GM19099 (cell line): ENCODE measurements around the gene RAP1GAP.

ENCODE experiments used
- POLR2A ChIP-seq: IDR thresholded peaks from 3 replicates; pipeline ENCODE4 v1.6.1; 2011; ENCODE audit warnings: low read depth; ENCODE audit not compliant: insufficient read length; ENCODE audit errors: extremely low read depth

Gene RAP1GAP

DNA sequence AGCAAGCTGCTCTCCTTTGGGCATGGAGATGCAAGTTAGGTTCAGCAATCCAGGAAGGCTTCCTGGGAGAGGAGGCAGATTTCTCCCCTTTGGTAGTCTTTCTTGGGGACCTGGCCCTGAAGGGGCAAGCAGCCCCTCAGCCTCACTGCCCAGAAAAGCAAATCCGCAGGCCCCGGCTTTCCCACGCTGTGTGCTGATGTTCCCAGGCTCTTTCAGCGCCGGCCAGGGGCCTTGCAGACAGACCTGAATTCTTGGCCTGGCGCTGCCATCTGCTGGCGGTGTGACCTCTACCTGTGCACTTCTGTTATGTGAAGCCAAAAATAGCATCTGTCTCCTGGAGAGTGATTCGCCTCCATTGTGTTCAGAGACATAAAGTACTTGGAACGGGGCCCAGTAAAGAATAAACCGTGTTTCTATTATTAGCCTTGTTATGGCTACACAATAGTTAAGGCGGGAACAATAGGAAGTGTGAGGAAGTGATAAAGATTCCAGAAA lies 95.1 kb downstream of the RAP1GAP start:
- TF ChIP-seq POLR2A = no peak

DNA sequence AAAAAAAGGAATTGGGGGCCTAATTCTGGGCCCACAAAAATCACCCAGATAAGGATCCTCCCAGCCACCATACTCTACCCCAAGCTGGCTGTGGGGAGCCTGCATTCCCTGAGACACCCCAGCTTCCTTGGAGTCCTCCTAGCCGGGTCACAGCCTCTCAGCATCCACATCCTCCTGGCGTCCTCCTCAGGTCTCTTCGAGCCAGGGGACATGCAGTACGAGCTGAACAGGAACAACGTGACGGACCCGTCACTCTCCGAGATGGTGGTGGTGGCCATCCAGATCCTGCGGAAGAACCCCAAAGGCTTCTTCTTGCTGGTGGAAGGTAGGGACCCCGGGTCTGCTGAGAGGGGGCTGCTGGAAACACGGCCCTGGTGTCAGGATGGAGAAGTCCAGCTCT lies 95.7 kb downstream of the RAP1GAP start:
- no peak for TF ChIP-seq POLR2A

DNA sequence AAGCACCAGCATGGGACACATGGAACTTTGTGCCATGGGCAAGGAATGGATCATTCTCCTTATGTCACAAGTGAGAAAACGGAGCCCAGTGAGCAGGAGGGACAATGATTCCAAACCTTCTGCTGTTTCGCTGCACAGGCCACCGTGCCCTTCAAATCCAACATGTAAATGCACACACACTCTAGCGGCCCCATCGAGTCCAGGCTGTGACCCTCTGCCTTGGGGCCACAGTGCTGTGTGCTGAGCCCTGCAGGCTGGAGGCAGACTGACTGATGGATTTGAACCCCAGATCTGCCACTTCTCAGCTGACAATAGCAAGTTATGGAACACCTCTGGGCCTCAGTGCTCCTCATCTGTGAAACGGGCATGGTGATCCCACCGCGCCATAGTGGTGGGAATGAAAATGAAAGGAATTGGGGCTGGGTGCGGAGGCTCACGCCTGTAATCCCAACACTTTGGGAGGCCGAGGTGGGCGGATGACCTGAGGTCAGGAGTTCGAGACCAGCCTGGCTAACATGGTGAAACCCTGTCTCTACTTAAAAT lies 96.4 kb downstream of the RAP1GAP start:
- TF ChIP-seq POLR2A = no peak

DNA sequence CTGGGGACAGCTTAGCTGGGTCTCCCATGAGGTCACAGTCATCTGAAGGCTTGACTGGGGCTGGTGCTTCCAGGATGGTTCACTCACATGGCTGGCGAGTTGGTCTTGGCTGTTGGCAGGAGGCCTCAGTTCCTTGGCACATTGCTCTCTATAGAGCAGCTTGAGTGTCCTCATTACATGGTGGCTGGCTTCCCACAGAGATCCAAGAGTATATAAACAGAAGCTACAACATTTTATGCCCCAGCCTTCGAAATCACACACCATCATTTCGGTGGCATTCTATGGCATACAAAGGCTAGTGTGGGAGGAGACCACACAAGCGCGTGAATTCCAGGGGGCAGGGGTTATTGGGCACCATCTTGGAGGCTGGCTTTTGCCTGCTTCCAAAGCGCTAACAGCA lies 96.9 kb downstream of the RAP1GAP start:
- no peak for TF ChIP-seq POLR2A

DNA sequence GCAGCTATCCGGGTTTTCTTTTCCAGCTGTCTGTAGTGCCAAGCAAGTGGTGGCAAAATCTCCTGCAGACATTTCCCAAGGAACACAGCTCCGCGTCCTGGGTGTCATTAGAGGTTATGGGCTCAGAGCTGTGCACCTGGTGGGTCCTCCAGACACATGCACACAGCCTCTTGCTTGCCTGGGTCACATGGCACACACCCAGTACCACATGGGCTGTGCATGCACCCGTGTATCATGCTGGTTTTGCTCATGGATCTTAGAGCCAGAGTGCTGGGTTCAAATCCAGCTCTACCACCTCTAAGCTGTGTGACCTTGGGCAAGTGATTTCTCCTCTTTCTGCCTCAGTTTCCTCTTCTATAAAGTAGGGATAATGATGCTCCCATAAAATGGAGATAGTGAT lies 98.3 kb downstream of the RAP1GAP start:
- TF ChIP-seq POLR2A = no peak

DNA sequence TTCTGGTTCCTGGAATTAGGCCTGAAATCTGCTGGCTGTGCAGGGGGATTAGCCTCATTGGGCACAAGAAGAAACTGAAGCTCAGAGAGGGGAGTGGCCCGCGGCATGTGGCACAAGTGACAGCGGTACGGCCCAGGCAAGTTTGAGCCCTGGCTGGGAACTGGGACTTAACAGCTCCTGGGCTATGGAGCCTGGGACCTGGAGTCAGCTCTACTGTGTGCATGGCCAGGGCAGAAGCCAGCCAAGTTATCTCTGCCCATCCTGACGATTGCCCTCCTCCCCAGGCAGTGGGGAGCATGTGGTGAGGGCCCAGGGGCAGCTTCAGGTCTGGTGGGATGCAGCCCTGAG lies 98.7 kb downstream of the RAP1GAP start:
- TF ChIP-seq POLR2A = no peak

DNA sequence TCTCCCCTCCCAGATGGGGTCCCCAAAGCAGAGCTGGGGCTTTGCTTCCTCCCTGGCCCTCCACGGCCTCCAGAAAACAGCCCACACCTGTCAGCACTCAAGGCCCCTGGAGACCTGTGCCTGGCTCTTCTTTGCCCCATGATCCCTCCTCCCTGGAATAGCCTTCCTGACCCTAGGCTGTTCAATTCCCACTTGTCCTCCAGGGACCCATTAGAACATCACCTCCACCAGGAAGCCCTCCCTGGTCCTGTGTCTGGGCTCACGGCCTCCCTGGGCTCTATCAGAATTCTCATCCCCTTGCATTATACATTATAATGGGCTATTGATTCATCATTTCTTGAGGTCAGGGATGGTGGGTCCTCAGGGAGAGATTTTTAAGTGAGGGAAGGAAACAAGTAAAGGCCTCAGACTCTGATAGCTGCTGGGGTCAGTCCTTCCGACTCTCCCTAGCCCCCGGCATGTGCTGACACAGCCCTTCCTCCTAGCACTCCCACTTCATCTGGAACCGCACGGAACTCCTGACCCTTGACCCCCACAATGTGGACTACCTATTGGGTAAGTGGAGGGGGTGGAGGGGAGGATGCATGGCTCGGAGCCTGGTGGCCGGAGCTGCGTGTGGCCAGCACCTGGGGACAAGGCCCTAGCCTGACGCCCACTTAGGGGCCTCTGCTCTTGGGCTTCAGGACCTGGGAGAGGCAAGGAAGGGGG lies 99.2 kb downstream of the RAP1GAP start:
- no peak for TF ChIP-seq POLR2A

DNA sequence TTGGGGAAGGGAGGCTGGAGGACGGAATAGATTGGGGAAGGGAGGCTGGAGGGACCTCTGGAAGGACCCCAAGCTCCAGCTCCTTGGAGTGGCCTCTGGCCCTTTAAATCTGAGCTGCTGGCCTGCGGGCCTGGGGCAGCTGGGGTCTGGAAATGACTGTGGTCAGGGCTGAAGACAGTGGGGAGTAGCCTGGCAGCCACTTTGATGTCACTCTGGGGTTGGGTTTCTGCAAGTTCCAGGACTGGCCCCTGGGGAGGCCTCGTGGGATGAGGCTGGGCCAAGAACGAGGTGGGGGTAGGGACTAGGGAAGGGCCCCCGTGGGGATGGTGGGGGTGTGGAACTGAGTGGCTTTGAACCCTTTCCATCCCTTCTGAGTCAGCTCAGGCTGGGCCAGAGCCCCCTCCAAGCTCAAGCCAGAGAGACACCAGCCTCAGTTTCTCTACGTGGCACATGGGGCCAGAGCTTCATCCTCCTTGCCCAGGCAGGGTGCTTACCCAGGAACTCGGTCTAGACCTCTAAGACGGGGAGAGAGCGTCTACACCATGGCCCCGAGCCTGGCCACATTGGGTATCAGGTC lies 100.3 kb downstream of the RAP1GAP start:
- TF ChIP-seq POLR2A = no peak

DNA sequence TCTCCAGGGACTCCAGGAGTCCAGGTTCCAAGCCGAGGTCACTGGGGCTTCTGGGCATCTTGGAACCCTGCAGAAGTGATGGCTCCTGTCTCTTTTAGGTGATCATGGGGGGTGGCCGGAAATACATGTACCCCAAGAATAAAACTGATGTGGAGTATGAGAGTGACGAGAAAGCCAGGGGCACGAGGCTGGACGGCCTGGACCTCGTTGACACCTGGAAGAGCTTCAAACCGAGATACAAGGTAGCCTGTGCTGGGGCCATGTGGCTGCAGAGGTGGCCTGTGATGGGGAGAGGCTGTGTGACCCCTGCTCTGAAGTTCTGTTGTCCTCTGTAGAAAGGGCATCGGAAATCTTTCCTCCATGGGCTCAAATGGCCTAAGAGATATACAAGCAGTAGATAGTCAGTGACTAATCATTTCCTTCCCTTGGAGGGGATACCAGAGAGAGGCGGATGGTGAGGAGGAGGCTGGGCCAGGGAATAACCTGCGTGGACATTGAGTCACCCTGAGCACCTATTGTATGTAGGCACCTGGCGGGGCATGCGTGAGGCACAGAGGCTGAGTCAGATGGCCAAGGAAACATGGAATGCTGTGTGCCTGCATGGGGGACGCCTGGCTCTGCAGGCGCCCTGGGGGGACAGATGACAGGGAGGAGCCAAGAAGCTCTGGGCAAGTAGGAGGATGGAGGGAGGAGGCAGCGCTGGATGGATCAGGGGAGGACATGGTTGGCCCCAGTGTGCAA lies 101.0 kb downstream of the RAP1GAP start:
- TF ChIP-seq POLR2A = no peak

DNA sequence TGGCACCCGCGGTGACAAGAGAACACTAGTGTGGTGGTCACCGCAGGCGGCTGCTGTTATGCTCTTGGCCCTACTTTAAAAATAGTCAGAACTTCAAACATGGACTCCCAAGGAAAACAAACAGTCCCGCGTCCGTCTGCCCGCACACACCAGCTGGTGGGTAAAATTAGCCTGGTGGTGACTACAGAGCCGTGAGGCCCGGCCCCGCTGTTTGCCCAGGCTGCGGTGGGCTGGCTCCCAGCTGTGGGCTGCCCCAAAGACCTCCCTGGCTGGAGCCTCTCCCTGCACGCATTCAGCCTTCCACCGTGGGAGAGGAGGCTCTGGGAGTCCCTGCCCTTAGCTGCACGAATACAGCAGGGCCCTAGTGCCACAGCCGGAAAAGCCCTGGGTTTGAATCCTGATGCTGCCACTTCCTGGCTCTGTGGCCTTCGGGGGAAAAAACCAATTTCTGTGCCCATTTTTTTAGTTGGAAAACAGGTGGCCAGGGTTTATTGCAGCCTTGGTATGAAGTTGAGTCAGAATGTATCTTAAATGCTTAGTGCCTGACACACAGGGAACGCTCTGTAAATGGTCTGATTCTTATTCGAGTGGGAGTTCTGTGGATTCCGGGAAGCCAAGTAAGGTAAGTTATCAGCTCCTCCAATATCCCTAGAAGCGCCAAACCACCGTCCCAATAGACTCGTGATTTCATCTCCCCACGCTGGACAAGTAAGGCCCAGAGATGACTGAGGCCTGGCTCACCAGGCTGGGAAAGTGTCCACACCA lies 101.7 kb downstream of the RAP1GAP start:
- TF ChIP-seq POLR2A = no peak

DNA sequence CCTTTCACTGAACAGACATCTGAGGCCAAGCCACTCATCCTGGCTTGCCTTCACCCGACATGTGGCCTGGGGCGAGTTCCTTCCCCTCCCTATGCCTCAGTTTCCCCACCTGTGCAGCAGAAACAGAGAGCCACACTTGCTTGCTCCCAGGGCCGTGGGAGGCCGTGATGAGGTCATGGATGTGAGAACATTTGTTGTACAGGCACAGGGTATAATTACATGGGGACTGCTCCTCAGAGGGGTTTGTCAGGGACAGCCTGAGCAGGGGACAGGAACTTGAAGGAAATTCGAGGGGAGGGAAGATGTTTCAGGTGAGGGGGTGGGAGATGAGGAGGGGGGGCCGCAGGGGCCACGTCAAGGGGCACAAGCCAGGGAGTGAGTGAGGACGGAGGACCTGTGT lies 103.9 kb downstream of the RAP1GAP start:
- TF ChIP-seq POLR2A = no peak

DNA sequence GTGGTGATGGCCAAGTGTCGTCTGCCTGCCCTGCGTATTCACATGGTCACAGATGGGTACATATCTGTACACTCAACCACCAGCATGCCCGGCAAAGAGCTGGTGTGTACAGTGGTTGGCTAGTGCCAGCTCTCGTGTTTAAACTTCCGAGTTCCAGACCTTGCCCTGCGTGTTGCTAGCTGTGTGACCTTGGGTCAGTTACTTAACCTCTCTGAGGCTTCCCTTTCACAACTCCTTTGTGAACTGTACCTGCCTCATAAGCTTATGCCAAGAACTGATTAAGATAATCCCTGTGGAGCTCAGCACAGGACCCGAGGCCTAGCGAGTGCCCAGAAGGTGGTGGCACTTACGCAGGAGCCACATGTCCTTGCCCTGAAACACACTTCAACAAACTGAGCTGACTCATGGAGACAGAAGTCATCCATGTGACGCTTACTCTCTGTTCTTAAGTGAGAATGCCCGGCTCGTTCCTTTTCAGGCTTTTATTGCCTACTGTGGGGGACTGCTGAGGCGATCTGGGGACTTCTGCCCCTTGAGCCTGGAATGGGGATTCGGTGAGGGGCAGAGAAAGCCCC lies 104.5 kb downstream of the RAP1GAP start:
- TF ChIP-seq POLR2A = no peak

DNA sequence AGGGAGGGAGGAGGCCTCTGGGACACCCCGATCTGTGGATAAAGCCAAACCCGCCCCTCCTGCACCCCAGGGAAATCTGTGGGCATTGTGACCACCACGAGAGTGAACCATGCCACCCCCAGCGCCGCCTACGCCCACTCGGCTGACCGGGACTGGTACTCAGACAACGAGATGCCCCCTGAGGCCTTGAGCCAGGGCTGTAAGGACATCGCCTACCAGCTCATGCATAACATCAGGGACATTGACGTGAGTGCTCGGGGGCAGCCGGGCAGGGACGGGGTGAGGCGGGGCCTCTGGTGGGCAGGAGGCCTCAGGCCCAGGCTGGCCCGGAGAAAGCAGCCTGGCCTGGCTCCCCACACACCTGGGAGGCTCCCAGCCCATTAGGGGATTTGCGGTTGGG lies 105.2 kb downstream of the RAP1GAP start:
- TF ChIP-seq POLR2A = no peak

DNA sequence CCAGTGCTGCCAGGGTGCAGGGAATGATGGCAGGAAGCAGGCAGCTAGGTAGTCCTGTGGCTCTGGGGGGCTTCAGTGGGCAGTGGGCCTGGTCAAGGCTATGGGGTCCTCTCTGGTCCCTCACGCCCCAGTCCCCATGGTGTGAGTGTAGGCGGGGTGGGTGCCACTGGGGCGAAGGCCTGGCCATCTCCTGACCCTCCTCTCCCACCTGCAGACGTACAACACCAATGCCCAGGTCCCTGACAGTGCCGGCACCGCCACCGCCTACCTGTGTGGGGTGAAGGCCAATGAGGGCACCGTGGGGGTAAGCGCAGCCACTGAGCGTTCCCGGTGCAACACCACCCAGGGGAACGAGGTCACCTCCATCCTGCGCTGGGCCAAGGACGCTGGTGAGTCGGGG lies 106.3 kb downstream of the RAP1GAP start:
- TF ChIP-seq POLR2A = no peak
